WTC11 (cell line): ENCODE results near the gene GPAT3. TPM values are rescaled to one million over a fixed set of nuclear protein-coding genes. Genes with fewer than 3 reads are reported as not detected.

Experiments used
- ATAC-seq: fragments of 200-7000 bp; cut with Tn5 transposase; 2 replicates; pipeline ENCODE4 v1.10.0; 2021; ENCODE audit warnings: mild to moderate bottlenecking, moderate library complexity
- CTCF ChIA-PET: fragments of 300-600 bp; sonication (Branson Sonifier 250); formaldehyde crosslinking; loops from one replicate; lab custom pipeline; 2021; ENCODE audit warnings: antibody characterized with exemption; lab: Charles Lee
- POLR2A ChIA-PET: fragments of 350-600 bp; sonication (Branson Sonifier 250); formaldehyde crosslinking; loops from one replicate; lab custom pipeline; 2021; ENCODE audit warnings: antibody characterized with exemption; lab: Charles Lee
- DNase-seq: peaks from one replicate; pipeline ENCODE4 v3.0.0; 2021; ENCODE audit warnings: low spot score
- H3K27ac Mint-ChIP-seq: 2 replicates; pipeline ENCODE4 v1.8.0; 2021; ENCODE audit warnings: mixed read lengths
- H3K27me3 Mint-ChIP-seq: 2 replicates; pipeline ENCODE4 v1.8.0; 2021; ENCODE audit warnings: low read depth, mild to moderate bottlenecking, moderate library complexity, mixed read lengths
- H3K36me3 Mint-ChIP-seq: 2 replicates; pipeline ENCODE4 v1.8.0; 2021; ENCODE audit warnings: mixed read lengths
- H3K4me1 Mint-ChIP-seq: 2 replicates; pipeline ENCODE4 v1.8.0; 2022; ENCODE audit warnings: mixed read lengths
- H3K4me3 Mint-ChIP-seq: 2 replicates; pipeline ENCODE4 v1.8.0; 2021; ENCODE audit warnings: mild to moderate bottlenecking, moderate library complexity, mixed read lengths
- H3K9me3 Mint-ChIP-seq: 2 replicates; pipeline ENCODE4 v1.8.0; 2021; ENCODE audit warnings: mixed read lengths
- CREB1 ChIP-seq: sonication (generic); formaldehyde crosslinking; IDR thresholded peaks from 2 replicates; pipeline ENCODE4 v1.8.0; 2023; ENCODE audit warnings: mild to moderate bottlenecking, missing genetic modification reagents
- FOXP1 ChIP-seq: sonication (generic); formaldehyde crosslinking; IDR thresholded peaks from 2 replicates; pipeline ENCODE4 v1.8.0; 2022; ENCODE audit warnings: missing genetic modification reagents, mild to moderate bottlenecking, moderate library complexity, borderline replicate concordance
- GABPB1 ChIP-seq: sonication (generic); formaldehyde crosslinking; IDR thresholded peaks from 2 replicates; pipeline ENCODE4 v1.8.1; 2023; ENCODE audit warnings: mild to moderate bottlenecking, missing genetic modification reagents
- IRF2 ChIP-seq: sonication (generic); formaldehyde crosslinking; IDR thresholded peaks from 2 replicates; pipeline ENCODE4 v1.8.0; 2022; ENCODE audit warnings: low read depth, missing genetic modification reagents, borderline replicate concordance
- NFYB ChIP-seq: sonication (generic); formaldehyde crosslinking; conservative IDR thresholded peaks from 2 replicates; pipeline ENCODE4 v1.8.0; 2022; ENCODE audit warnings: low read depth, missing genetic modification reagents
- SMAD4 ChIP-seq: sonication (generic); formaldehyde crosslinking; IDR thresholded peaks from 2 replicates; pipeline ENCODE4 v1.8.0; 2022; ENCODE audit warnings: mild to moderate bottlenecking, missing genetic modification reagents
- ZNF232 ChIP-seq: sonication (generic); formaldehyde crosslinking; IDR thresholded peaks from 2 replicates; pipeline ENCODE4 v1.8.0; 2022; ENCODE audit warnings: mild to moderate bottlenecking, missing genetic modification reagents
- total RNA-seq: library from RNA; stranded (reverse); gene quantifications from 3 replicates; pipeline ENCODE4 v1.2.3, GENCODE V29; 2021
- TF ChIP-seq, protein P1 (sequence below): sonication (generic); formaldehyde crosslinking; IDR thresholded peaks from 2 replicates; pipeline ENCODE4 v1.8.0; 2022; ENCODE audit warnings: mild to moderate bottlenecking, missing genetic modification reagents
- TF ChIP-seq, protein P2 (sequence below): fragments of 250-450 bp; sonication (Bioruptor Pico); IDR thresholded peaks from 2 replicates; pipeline ENCODE4 v2.1.2; 2022; ENCODE audit warnings: mild to moderate bottlenecking, moderate library complexity
- TF ChIP-seq, protein P3 (sequence below): fragments of 250-450 bp; sonication (Bioruptor Pico); IDR thresholded peaks from 2 replicates; pipeline ENCODE4 v1.9.0; 2021; ENCODE audit warnings: mild to moderate bottlenecking
- TF ChIP-seq, protein P4 (sequence below): fragments of 250-450 bp; sonication (Bioruptor Pico); IDR thresholded peaks from 2 replicates; pipeline ENCODE4 v1.8.0; 2021; ENCODE audit warnings: mild to moderate bottlenecking
- TF ChIP-seq, protein P5 (sequence below): fragments of 250-450 bp; sonication (Bioruptor Pico); conservative IDR thresholded peaks from 2 replicates; pipeline ENCODE4 v1.9.0; 2021; ENCODE audit warnings: mild to moderate bottlenecking
- TF ChIP-seq, protein P6 (sequence below): sonication (generic); formaldehyde crosslinking; IDR thresholded peaks from 2 replicates; pipeline ENCODE4 v1.8.1; 2023; ENCODE audit warnings: mild to moderate bottlenecking, missing genetic modification reagents
- TF ChIP-seq, protein P7 (sequence below): sonication (generic); formaldehyde crosslinking; IDR thresholded peaks from 2 replicates; pipeline ENCODE4 v1.8.0; 2023; ENCODE audit warnings: missing genetic modification reagents, mild to moderate bottlenecking, borderline replicate concordance
- TF ChIP-seq, protein P8 (sequence below): sonication (generic); formaldehyde crosslinking; IDR thresholded peaks from 2 replicates; pipeline ENCODE4 v1.8.1; 2022; ENCODE audit warnings: missing genetic modification reagents, borderline replicate concordance
- TF ChIP-seq, protein P9 (sequence below): sonication (generic); formaldehyde crosslinking; IDR thresholded peaks from 2 replicates; pipeline ENCODE4 v1.8.0; 2022; ENCODE audit warnings: missing genetic modification reagents
- TF ChIP-seq, protein P10 (sequence below): sonication (generic); formaldehyde crosslinking; IDR thresholded peaks from 2 replicates; pipeline ENCODE4 v1.8.0; 2023; ENCODE audit warnings: missing genetic modification reagents

Gene GPAT3
- total RNA-seq, 1 experiment from 2014 or later = 1.3 TPM

DNA sequence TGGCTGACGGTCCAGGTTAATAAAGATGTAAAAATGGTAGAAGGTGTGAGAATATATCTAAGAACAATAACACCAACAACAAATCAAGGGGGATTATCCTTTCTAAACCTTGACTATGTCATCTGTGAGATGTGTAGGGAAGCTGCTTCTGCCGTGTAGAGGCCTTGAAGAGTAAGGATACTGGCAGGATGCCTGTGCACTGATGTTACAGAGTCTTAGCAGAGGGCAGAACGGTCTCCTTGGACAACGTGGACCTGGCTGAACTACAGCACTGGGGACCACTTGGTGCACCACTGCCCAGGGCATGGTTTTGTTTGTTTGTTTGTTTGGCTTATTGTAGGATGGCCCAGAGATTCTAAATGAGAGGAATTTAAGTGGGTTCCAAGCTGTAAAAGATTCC is 33.5 kb downstream of the GPAT3 start:
- Mint-ChIP-seq H3K4me3 (no peak overlapping the region), H3K36me3 (no peaks in the 10 kb centered on the region), H3K27ac (no peak overlapping the region), H3K4me1 (no peaks in the 10 kb centered on the region)
- ATAC-seq = no peak
- POLR2A ChIA-PET = no interaction called here
- TF ChIP-seq, protein P1, sequence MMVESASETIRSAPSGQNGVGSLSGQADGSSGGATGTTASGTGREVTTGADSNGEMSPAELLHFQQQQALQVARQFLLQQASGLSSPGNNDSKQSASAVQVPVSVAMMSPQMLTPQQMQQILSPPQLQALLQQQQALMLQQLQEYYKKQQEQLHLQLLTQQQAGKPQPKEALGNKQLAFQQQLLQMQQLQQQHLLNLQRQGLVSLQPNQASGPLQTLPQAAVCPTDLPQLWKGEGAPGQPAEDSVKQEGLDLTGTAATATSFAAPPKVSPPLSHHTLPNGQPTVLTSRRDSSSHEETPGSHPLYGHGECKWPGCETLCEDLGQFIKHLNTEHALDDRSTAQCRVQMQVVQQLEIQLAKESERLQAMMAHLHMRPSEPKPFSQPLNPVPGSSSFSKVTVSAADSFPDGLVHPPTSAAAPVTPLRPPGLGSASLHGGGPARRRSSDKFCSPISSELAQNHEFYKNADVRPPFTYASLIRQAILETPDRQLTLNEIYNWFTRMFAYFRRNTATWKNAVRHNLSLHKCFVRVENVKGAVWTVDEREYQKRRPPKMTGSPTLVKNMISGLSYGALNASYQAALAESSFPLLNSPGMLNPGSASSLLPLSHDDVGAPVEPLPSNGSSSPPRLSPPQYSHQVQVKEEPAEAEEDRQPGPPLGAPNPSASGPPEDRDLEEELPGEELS = no peak
- no peak for TF ChIP-seq ZNF232 (CRISPR knock-in tag)
- TF ChIP-seq, protein P2, sequence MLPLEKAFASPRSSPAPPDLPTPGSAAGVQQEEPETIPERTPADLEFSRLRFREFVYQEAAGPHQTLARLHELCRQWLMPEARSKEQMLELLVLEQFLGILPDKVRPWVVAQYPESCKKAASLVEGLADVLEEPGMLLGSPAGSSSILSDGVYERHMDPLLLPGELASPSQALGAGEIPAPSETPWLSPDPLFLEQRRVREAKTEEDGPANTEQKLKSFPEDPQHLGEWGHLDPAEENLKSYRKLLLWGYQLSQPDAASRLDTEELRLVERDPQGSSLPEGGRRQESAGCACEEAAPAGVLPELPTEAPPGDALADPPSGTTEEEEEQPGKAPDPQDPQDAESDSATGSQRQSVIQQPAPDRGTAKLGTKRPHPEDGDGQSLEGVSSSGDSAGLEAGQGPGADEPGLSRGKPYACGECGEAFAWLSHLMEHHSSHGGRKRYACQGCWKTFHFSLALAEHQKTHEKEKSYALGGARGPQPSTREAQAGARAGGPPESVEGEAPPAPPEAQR (CRISPR knock-in tag) = no peak
- TF ChIP-seq NFYB (CRISPR knock-in tag) = no peak
- no peak for TF ChIP-seq FOXP1
- no peak for TF ChIP-seq IRF2 (CRISPR knock-in tag)
- TF ChIP-seq, protein P3, sequence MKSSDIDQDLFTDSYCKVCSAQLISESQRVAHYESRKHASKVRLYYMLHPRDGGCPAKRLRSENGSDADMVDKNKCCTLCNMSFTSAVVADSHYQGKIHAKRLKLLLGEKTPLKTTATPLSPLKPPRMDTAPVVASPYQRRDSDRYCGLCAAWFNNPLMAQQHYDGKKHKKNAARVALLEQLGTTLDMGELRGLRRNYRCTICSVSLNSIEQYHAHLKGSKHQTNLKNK = no peak
- TF ChIP-seq, protein P4, sequence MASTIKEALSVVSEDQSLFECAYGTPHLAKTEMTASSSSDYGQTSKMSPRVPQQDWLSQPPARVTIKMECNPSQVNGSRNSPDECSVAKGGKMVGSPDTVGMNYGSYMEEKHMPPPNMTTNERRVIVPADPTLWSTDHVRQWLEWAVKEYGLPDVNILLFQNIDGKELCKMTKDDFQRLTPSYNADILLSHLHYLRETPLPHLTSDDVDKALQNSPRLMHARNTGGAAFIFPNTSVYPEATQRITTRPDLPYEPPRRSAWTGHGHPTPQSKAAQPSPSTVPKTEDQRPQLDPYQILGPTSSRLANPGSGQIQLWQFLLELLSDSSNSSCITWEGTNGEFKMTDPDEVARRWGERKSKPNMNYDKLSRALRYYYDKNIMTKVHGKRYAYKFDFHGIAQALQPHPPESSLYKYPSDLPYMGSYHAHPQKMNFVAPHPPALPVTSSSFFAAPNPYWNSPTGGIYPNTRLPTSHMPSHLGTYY (CRISPR knock-in tag) = no peak
- TF ChIP-seq, protein P5, sequence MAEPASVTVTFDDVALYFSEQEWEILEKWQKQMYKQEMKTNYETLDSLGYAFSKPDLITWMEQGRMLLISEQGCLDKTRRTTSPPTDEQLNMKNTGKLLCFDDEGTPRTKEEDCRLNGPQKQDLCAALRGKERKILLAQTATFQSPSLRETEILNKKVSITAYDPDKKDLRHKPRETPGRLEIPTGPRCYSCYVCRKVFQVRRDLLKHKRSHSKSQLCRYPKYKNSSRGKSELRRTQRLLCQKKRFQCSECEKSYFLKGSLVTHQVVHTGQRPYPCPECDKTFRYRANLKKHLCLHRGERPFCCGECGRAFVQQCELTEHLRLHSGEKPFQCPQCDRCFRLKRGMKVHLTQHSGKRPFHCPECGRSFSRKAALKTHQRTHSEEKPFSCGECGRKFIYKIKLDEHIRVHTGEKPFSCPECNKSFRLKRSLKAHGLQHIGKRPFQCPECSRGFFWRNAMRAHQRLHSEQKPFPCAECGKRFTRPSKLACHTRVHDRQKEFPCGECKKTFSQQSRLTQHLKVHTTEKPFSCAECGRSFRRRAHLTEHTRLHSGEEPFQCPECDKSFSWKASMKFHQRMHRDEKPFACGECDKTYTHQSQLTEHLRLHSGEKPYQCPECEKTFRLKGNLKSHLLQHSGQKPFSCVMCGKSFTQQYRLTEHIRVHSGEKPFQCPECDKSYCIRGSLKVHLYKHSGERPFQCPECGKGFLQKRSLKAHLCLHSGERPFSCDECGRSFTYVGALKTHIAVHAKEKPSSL (CRISPR knock-in tag) = no peak
- TF ChIP-seq SMAD4 = no peak
- TF ChIP-seq CREB1 (CRISPR knock-in tag) = no peak
- TF ChIP-seq, protein P6, sequence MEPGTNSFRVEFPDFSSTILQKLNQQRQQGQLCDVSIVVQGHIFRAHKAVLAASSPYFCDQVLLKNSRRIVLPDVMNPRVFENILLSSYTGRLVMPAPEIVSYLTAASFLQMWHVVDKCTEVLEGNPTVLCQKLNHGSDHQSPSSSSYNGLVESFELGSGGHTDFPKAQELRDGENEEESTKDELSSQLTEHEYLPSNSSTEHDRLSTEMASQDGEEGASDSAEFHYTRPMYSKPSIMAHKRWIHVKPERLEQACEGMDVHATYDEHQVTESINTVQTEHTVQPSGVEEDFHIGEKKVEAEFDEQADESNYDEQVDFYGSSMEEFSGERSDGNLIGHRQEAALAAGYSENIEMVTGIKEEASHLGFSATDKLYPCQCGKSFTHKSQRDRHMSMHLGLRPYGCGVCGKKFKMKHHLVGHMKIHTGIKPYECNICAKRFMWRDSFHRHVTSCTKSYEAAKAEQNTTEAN = no peak
- TF ChIP-seq, protein P7, sequence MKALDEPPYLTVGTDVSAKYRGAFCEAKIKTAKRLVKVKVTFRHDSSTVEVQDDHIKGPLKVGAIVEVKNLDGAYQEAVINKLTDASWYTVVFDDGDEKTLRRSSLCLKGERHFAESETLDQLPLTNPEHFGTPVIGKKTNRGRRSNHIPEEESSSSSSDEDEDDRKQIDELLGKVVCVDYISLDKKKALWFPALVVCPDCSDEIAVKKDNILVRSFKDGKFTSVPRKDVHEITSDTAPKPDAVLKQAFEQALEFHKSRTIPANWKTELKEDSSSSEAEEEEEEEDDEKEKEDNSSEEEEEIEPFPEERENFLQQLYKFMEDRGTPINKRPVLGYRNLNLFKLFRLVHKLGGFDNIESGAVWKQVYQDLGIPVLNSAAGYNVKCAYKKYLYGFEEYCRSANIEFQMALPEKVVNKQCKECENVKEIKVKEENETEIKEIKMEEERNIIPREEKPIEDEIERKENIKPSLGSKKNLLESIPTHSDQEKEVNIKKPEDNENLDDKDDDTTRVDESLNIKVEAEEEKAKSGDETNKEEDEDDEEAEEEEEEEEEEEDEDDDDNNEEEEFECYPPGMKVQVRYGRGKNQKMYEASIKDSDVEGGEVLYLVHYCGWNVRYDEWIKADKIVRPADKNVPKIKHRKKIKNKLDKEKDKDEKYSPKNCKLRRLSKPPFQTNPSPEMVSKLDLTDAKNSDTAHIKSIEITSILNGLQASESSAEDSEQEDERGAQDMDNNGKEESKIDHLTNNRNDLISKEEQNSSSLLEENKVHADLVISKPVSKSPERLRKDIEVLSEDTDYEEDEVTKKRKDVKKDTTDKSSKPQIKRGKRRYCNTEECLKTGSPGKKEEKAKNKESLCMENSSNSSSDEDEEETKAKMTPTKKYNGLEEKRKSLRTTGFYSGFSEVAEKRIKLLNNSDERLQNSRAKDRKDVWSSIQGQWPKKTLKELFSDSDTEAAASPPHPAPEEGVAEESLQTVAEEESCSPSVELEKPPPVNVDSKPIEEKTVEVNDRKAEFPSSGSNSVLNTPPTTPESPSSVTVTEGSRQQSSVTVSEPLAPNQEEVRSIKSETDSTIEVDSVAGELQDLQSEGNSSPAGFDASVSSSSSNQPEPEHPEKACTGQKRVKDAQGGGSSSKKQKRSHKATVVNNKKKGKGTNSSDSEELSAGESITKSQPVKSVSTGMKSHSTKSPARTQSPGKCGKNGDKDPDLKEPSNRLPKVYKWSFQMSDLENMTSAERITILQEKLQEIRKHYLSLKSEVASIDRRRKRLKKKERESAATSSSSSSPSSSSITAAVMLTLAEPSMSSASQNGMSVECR (CRISPR knock-in tag) = no peak
- TF ChIP-seq, protein P8, sequence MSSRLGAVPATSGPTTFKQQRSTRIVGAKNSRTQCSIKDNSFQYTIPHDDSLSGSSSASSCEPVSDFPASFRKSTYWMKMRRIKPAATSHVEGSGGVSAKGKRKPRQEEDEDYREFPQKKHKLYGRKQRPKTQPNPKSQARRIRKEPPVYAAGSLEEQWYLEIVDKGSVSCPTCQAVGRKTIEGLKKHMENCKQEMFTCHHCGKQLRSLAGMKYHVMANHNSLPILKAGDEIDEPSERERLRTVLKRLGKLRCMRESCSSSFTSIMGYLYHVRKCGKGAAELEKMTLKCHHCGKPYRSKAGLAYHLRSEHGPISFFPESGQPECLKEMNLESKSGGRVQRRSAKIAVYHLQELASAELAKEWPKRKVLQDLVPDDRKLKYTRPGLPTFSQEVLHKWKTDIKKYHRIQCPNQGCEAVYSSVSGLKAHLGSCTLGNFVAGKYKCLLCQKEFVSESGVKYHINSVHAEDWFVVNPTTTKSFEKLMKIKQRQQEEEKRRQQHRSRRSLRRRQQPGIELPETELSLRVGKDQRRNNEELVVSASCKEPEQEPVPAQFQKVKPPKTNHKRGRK (CRISPR knock-in tag) = no peak
- TF ChIP-seq GABPB1 = no peak
- TF ChIP-seq, protein P9, sequence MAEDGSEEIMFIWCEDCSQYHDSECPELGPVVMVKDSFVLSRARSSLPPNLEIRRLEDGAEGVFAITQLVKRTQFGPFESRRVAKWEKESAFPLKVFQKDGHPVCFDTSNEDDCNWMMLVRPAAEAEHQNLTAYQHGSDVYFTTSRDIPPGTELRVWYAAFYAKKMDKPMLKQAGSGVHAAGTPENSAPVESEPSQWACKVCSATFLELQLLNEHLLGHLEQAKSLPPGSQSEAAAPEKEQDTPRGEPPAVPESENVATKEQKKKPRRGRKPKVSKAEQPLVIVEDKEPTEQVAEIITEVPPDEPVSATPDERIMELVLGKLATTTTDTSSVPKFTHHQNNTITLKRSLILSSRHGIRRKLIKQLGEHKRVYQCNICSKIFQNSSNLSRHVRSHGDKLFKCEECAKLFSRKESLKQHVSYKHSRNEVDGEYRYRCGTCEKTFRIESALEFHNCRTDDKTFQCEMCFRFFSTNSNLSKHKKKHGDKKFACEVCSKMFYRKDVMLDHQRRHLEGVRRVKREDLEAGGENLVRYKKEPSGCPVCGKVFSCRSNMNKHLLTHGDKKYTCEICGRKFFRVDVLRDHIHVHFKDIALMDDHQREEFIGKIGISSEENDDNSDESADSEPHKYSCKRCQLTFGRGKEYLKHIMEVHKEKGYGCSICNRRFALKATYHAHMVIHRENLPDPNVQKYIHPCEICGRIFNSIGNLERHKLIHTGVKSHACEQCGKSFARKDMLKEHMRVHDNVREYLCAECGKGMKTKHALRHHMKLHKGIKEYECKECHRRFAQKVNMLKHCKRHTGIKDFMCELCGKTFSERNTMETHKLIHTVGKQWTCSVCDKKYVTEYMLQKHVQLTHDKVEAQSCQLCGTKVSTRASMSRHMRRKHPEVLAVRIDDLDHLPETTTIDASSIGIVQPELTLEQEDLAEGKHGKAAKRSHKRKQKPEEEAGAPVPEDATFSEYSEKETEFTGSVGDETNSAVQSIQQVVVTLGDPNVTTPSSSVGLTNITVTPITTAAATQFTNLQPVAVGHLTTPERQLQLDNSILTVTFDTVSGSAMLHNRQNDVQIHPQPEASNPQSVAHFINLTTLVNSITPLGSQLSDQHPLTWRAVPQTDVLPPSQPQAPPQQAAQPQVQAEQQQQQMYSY (CRISPR knock-in tag) = no peak
- TF ChIP-seq, protein P10, sequence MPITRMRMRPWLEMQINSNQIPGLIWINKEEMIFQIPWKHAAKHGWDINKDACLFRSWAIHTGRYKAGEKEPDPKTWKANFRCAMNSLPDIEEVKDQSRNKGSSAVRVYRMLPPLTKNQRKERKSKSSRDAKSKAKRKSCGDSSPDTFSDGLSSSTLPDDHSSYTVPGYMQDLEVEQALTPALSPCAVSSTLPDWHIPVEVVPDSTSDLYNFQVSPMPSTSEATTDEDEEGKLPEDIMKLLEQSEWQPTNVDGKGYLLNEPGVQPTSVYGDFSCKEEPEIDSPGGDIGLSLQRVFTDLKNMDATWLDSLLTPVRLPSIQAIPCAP (CRISPR knock-in tag) = no peak
- TF ChIP-seq, all 79 proteins: peak for 0
- no peak for DNase-seq
- CTCF ChIA-PET = no interaction called here
- H3K9me3 Mint-ChIP-seq = no peaks in the 10 kb centered on the region
- H3K27me3 Mint-ChIP-seq = no peaks in the 10 kb centered on the region
